Stimulated activated CD4-positive, alpha-beta T cell treated with anti-CD3 and anti-CD28 coated beads, Interleukin-15, amount 100 ng/mL, for 1 hour (primary cell): ENCODE results near the gene LYPD5.

Experiments
- DNase-seq, 2 donors: peaks; one replicate each; pipeline ENCODE4 v3.0.0-alpha.2; 2020; ENCODE audit warnings: low read depth in 1 of 2, low spot score in 1 of 2

LYPD5 gene

DNA sequence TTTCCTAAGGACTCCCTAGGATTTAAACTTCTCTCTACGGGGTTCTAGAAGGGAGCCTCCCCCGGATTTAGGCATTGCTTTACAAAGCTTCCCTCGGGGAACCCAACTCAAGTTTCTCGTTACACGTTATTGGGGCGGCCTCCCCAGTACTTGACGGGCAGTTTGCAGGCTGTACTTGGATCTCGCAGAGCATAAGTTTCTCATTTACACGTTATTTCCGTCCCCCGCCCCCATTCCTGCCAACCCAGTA lies 48.1 kb downstream of the LYPD5 start:
- no peak for DNase-seq

DNA sequence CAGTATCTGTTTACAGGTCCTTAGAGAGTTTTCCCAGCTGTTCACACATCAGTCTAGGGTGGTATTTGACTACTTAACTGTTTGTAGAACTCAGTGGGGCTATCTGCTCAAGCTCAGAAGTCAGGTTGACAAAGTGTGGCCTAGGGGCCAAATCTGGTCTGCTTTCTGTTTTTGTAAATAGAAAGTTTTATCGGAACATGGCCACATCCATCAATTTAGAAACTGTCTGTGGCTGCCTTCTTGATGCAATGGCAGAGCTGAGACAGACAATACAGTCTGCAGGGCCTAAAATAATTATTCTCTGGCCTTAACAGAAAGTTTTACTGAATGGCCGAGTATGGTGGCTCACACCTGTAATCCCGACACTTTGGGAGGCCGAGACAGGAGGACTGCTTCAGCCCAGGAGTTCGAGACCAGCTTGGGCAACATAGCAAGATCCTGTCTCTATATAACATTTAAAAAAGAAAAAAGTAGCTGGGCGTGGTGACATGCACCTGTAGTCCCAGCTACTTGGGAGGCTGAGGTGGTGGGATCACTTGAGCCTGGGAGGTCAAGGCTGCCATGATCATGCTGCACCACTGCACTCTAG lies 49.9 kb downstream of the LYPD5 start:
- no peak for DNase-seq

DNA sequence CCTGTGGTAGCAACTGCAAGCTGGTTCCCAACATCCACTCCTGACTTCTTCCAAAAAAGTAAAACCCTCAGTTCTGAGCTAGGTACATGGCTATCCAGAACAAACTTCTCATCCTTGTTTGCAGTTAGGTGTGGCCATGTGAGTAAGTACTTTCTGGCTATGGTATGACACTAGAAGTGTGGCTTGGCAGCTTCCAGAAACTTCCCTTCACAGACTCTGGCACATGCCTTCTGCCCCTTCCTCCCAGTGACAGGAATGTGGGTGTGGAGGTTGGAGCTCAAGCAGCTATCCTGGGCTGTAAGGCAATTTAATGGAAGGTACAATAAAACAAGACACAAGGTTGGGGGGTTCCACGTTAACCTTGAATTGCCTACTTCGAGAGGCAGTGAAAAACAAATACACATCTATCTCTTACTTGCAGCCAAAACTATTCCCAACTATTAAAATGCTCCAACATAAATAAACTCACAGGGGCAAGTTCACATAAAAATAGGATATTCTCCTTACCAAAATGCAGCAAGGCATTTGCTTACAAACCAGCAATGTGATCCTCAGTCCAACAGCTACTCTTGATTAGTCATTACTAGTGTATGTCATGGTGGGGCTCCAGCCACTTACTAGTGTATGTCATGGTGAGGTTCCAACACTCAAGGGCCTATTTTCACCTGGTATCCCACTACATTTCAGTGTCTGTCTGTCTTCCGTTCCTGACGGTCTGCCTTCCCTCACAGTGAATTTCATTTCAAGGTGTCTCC lies 50.6 kb downstream of the LYPD5 start:
- DNase-seq = no peak

DNA sequence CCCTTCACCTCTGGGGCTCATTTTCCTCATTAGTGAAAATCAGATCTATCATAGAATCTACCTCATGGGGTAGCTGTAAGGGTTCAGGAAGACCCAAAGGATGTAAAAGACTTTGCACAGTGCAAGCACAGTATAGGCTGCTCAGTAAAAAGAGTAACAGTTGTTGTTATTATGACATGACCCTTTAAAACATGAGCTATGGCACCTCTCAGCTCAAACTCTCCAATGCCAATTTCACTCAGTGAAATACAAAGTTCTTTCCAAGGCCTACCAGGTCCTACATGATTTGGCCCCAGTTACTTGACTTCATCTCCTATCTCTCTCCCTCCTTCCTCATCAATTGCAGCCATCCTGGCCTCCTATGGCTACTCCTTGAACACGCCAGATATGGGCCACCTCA lies 52.3 kb downstream of the LYPD5 start:
- DNase-seq = no peak

DNA sequence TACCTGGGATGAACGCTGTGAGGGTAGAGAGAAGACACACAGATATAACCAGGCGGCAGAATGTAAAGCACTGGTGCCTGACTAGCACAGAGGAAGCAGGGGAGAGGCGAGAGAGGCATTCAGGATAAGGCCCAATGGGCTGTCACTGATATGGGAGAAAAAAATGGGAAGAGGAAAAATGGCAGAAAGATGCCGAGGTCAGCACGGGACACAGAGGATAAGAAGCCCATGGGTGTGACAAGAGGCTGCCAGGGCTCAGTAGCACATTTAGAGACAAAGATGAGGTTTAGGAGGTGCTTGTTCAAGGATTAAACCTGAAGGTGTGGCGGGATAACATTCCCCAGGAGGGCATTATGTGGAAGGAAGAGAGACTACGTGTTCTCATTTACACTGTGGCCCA lies 53.1 kb downstream of the LYPD5 start:
- no peak for DNase-seq

DNA sequence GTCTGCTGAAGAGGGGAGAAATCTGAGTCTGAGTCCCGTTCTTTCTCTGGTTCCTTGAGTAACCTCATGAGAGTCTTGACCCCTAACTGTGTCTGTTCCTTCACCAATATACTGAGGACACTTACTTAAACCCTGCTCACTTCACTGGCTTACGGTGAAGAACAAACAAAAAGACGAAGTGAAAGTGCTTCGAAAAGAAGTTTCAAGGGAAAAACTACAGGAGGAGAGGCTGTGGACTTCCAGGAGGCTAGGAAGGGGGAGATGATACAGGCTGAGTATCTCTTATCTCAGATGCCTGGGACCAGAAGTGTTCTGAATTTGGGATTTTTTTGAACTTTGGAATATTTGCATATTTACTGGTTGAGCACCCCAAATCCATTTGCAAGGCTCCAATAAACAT lies 53.6 kb downstream of the LYPD5 start:
- DNase-seq = no peak

DNA sequence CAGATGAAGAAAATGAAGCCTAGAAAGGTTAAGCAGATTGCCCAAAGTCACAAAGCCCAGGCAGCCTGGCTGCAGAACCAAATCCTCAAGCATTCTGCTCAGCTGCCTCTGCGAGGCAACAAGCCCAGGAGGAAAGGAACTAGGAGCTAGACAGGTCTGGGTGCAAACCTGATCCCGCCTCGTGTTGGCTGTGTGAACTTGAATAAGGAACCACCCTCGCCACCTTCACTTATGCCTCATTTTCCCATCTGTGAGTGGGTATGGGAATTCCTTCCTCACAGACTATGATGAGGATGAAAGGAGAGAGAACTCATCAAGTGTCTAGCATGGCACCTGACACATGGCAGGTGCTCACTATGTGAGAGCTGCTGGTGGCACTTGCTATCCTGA lies 54.0 kb downstream of the LYPD5 start:
- DNase-seq = no peak

DNA sequence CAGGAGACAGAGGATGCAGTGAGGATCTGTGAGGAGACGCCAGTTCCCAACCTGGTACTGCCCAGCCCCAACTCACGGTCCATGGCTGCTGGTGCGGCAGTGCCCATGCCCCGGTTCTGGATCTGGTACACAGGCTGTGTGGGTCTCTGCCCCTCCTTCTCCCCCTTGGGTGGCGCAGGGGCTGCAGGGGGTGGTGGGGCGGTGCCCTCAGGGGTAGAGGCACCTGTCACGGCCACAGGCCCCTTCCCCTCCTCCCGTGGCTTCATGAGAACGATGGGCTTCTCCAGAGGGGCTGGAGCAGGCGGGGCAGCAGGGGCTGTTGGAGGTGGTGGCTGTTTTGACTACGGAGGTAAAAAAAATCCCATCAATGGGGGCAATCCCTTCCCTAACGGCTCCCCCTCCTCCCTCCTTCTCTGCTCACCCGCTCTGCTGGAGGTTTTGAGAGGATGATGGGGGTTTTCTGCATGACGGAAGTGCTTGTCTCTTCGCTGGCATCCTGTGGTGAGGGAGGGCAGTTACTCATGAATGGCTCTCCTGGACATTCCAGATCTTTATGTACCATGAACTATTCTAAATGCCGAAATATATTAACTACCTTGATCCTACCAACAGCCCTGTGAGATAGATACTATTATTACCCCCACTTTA lies 54.6 kb downstream of the LYPD5 start:
- no peak for DNase-seq
